Subcutaneous adipose tissue (tissue), 4 donors: ENCODE data around the gene SP9. TPM values are rescaled to one million over a fixed set of nuclear protein-coding genes. Genes with fewer than 3 reads are reported as not detected.

ENCODE experiments used
- total RNA-seq, 4 donors: library from RNA; depleted of rRNA; stranded (reverse); fragments of >200 nt; gene quantifications; one replicate each; pipeline ENCODE4 v1.1.0, GENCODE V29; 2016
- TF ChIP-seq, protein P1 (sequence below): fragments of 450-650 bp; IDR thresholded peaks from one replicate; pipeline ENCODE4 v1.5.1; 2016; ENCODE audit warnings: low read depth, mild to moderate bottlenecking, control low read depth, antibody characterized with exemption, moderate library complexity

The SP9 gene
- total RNA-seq, 4 donors from 2014 or later = not detected

DNA sequence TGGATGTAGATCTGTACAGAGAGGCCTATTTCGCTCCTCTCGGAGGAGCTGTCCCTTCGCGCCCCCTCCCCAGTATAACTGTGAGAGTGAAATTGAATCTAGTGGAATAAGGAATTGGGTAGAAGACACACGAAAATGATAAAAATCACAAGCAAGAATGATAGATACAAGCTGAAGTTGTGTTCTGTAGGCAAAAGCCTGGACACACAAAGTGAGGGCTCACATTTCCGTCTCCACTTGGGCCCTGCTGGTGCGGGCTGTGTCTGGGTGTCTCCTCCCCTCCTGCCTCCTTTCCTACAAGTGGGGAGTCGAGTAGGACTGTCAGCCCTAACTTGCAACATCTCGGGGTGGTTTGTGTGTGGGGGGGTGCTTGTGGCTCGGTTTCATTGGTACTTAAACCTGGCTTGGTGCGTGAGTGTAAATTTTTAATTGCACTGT, 457 bp upstream of the SP9 start:
- TF ChIP-seq, protein P1, sequence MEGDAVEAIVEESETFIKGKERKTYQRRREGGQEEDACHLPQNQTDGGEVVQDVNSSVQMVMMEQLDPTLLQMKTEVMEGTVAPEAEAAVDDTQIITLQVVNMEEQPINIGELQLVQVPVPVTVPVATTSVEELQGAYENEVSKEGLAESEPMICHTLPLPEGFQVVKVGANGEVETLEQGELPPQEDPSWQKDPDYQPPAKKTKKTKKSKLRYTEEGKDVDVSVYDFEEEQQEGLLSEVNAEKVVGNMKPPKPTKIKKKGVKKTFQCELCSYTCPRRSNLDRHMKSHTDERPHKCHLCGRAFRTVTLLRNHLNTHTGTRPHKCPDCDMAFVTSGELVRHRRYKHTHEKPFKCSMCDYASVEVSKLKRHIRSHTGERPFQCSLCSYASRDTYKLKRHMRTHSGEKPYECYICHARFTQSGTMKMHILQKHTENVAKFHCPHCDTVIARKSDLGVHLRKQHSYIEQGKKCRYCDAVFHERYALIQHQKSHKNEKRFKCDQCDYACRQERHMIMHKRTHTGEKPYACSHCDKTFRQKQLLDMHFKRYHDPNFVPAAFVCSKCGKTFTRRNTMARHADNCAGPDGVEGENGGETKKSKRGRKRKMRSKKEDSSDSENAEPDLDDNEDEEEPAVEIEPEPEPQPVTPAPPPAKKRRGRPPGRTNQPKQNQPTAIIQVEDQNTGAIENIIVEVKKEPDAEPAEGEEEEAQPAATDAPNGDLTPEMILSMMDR = no peak

DNA sequence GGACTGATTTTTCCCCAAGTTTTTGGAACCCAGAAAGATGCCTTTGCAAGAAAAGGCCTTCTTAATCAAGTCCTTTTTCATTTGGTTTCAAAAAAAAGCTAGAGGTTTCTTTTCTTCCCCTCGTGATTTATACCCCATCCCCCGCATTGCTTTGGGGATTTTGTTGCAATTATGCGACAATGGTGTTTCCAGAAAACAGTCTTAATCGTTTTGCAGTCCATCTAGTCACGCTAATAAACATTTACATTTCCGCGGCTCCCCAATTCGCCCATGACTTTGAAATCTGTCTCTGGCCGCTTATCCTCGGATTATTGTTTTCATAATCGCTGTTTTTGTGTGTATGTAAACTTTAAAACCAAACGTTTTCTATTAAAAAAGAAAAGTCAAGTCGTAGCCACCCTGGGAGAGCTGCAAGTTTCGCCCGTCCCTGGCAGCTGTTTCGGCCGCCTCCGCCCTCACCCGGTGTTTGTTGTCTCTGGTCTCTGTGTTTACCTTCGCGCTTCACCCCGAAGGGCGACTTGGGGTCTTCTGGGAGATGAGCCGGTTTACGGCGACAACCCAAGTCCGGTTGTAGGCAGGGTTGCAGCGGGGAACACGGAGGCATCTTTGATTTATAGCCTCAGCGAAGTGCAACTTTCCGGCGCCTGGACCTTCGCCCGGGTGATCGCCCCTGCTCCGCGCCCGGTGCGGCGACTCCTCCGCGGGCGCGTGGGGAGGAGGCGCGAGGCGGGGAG, 667 bp downstream of the SP9 start:
- TF ChIP-seq, protein P1 = no peak

DNA sequence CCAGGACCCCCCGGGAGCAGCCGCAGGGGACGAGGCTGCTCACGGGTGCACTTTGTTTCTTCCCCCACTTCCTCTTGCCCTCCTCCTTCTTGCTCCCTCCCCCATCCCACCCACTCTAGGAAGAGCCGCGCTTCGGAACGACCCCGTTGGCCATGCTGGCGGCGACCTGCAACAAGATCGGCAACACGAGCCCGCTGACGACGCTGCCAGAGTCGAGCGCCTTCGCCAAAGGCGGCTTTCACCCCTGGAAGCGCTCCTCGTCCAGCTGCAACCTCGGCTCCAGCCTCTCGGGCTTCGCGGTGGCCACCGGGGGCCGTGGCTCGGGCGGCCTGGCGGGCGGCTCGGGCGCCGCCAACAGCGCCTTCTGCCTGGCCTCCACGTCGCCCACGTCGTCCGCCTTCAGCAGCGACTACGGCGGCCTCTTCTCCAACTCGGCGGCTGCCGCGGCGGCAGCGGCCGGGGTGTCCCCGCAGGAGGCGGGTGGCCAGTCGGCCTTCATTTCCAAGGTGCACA, 1.3 kb downstream of the SP9 start:
- TF ChIP-seq, protein P1 = no peak

DNA sequence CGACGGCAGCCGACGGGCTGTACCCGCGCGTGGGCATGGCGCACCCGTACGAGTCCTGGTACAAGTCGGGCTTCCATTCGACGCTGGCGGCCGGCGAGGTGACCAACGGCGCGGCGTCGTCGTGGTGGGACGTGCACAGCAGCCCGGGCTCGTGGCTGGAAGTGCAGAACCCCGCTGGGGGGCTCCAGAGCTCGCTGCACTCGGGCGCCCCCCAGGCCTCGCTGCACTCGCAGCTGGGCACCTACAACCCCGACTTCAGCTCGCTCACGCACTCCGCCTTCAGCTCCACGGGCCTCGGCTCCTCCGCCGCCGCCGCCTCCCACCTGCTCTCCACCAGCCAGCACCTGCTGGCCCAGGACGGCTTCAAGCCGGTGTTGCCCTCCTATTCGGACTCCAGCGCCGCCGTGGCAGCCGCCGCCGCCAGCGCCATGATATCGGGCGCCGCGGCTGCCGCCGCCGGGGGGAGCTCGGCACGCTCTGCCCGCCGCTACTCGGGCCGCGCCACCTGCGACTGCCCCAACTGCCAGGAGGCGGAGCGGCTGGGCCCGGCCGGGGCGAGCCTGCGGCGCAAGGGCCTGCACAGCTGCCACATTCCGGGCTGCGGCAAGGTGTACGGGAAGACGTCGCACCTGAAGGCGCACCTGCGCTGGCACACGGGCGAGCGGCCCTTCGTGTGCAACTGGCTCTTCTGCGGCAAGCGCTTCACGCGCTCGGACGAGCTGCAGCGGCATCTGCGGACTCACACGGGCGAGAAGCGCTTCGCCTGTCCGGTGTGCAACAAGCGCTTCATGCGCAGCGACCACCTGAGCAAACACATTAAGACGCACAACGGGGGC, 2.0 kb downstream of the SP9 start:
- TF ChIP-seq, protein P1 = no peak

DNA sequence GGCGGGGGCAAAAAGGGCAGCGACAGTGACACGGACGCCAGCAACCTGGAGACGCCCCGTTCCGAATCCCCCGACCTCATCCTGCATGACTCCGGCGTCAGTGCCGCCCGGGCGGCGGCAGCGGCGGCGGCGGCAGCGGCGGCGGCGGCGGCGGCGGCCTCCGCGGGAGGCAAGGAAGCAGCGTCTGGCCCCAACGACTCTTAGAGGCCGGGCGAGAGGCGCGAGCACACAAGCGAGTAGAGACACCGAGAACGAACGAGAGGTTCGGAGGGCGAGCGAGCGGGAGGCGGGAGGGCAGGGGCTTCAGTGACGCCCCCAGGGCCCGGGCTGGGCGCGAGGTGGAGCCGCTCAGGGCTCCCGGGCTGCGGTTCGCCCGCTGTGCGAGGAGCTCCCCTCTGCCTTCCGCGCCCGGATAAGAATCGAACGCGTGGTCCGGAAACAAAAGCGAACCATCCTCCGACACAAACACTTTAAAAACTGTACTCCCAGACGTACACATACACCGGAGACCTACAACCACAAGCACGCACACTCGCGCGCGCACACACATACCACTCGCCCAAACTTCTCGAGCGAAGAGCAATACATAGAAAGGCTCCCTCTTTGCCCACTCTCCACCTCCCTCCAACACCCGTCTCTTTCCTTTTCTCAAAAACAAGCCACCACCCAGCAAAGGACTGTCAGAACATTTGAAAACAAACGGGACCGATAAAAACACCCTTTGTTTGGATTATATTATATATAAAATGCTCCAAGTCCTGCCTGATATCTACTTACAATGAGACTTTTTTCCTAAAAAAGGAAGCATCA, 2.8 kb downstream of the SP9 start:
- TF ChIP-seq, protein P1 = no peak

DNA sequence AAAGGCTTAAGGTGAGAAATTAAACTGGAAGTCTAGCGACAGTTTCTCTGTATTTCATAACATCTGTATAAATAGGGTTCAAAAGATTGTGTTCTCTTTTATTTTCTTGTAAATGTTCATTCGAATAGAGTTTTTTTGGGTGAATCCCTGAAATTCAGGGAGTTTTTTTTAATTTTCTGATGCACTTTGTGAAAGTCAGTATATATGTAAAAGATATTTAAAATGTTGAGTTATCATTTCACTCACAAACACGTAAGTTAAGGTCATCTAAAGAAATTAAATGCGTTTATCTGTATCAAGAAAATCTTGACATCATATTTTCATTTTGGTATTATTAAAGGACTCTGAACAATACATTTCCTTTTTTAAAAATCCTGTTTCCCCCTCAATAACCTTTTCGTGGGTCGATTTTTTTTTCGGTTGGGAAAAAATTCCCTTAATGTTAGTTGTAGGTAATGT, 3.4 kb downstream of the SP9 start:
- TF ChIP-seq, protein P1 = no peak
